Transverse colon (tissue), 4 donors: ENCODE data around the gene RTRAF. TPM values are rescaled to one million over a fixed set of nuclear protein-coding genes. Genes with fewer than 3 reads are reported as not detected.

Experiments used
- DNase-seq: peaks from one replicate; pipeline ENCODE4 v3.0.0-alpha.2; 2019
- H3K27ac ChIP-seq, 4 donors: fragments of 200-600 bp; sonication (generic); 2 replicates each; pipeline ENCODE4 v1.5.1; 2016 to 2018; ENCODE audit warnings: inconsistent platforms in 4 of 4
- H3K27me3 ChIP-seq: fragments of 200-600 bp; sonication (generic); 2 replicates; pipeline ENCODE4 v1.5.1; 2017; ENCODE audit warnings: inconsistent platforms
- H3K36me3 ChIP-seq, 4 donors: fragments of 200-600 bp; sonication (generic); 2 replicates each; pipeline ENCODE4 v1.5.1; 2017 to 2019; ENCODE audit warnings: inconsistent platforms in 4 of 4
- H3K4me1 ChIP-seq, 4 donors: fragments of 200-600 bp; sonication (generic); 2 replicates each; pipeline ENCODE4 v1.5.1; 2017 to 2020; ENCODE audit warnings: inconsistent platforms in 4 of 4
- H3K4me3 ChIP-seq, 4 donors: fragments of 200-600 bp; sonication (generic); 1 replicate in 1 of 4; 2 replicates in 3 of 4; pipeline versions ENCODE4 v1.5.1 to v1.6.1; 2017 to 2019; ENCODE audit warnings: inconsistent platforms in 4 of 4
- H3K9me3 ChIP-seq, 2 donors: fragments of 200-600 bp; sonication (generic); 2 replicates each; pipeline ENCODE4 v1.5.1; 2017 to 2019; ENCODE audit warnings: inconsistent platforms in 2 of 2
- EP300 ChIP-seq: sonication (generic); formaldehyde crosslinking; IDR thresholded peaks from one replicate; pipeline ENCODE4 v1.6.1; 2017; ENCODE audit warnings: antibody characterized with exemption, low read depth
- POLR2A ChIP-seq: fragments of 450-650 bp; IDR thresholded peaks from one replicate; pipeline ENCODE4 v1.6.1; 2016; ENCODE audit warnings: antibody characterized with exemption, mild to moderate bottlenecking, moderate library complexity
- POLR2AphosphoS5 ChIP-seq, 3 donors: sonication (generic); formaldehyde crosslinking; IDR thresholded peaks; one replicate each; pipeline ENCODE4 v1.6.1; 2016; ENCODE audit warnings: antibody characterized with exemption in 3 of 3
- WGBS, 2 donors: methylation state at CpG; one replicate each; pipeline ENCODE4 v1.1.5; 2018; ENCODE audit warnings: low coverage in 1 of 2; 5-methylcytosine and 5-hydroxymethylcytosine counted together
- in situ Hi-C, 4 donors: fragments of 200-750 bp; cut with MboI; loops; one replicate each; pipeline versions ENCODE4 v1.15.0 to v1.15.1; 2017; ENCODE audit warnings: low sequenced_read_pairs in 3 of 4, low pct_ligation_motif_present in 1 of 4, low pct_unique_long_range_greater_than_20kb in 1 of 4
- intact Hi-C: fragments of 100-400 bp; cut with DNase I; formaldehyde crosslinking; loops from one replicate; pipeline ENCODE4 v1.15.1; 2023; ENCODE audit warnings: low total_unique reads
- total RNA-seq, 4 donors: library from RNA; depleted of rRNA; stranded (reverse); fragments of >200 nt; gene quantifications; one replicate each; pipeline ENCODE4 v1.1.0, GENCODE V29; 2016
- TF ChIP-seq, protein P1 (sequence below), 5 experiments: fragments of 200-600 bp in 3 of 5; fragments of 450-650 bp in 2 of 5; sonication (generic) in 3 of 5; IDR thresholded peaks; 1 replicate in 2 of 5; 2 replicates in 3 of 5; pipeline ENCODE4 v1.5.1; 2016 to 2017; ENCODE audit warnings: antibody characterized with exemption in 5 of 5, inconsistent platforms in 3 of 5, mild to moderate bottlenecking in 2 of 5, moderate library complexity in 1 of 5

Gene RTRAF
- total RNA-seq, 4 donors from 2014 or later: 28.1 to 92.8 (median 51.5) TPM

DNA sequence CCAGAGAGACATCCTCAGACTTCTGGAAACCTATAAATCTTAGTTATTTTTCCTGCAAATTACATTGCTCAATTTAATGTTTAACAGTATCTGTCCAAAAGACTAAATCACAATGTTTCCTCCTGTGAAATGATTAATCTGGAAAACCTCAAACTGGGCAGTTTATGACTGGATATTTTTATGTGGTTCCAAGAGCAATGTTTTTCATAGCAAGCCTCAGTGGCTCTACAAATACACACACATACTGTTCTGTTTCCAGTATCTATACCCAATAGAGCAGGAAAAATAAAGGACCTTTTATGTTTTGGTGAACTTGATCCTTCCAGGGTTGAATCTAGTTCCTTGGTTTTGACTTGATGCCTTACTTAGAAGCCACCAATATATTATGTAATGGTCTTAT lies 70.3 kb downstream of the RTRAF start:
- Histone ChIP-seq H3K27me3 (no peaks in the 10 kb centered on the region), H3K4me3 (no peak overlapping the region), H3K27ac (peak overlapping the region; percentile 49 to 79 (median 64)), H3K4me1 (peaks cover 17 to 54% (median 34%) of the 10 kb centered on the region in 4 donors), H3K9me3 (no peaks in the 10 kb centered on the region), H3K36me3 (no peaks in the 10 kb centered on the region)
- in situ Hi-C loops (no loop called here), intact Hi-C loops (no loop called here)
- DNase-seq: no peak
- TF ChIP-seq POLR2AphosphoS5 (IDR thresholded peaks at IDR 0.05) (peak; percentile 35 to 80 (median 71)), POLR2A (no peak)

DNA sequence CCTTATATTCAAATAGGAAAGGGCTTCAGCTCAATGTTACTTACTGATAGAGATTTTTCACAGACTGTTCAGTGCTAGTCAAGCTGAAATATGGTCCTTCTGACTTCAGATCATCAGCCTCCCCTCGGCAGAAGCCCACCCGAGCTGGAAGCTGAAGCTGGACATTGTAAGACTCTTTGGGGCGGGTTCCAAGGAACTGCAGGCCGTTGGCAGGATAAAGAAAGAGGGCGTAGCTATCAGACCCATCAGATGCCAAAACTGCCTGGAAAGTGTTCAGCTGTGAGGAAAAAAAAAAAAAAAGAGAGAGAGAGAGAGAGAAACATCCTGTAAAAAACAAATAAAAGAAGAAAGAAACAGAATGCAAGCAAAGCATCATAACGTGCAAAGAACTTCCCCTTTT lies 70.7 kb downstream of the RTRAF start:
- no peaks in the 10 kb centered on the region for H3K27me3 ChIP-seq
- H3K4me3 ChIP-seq: no peak overlapping the region
- no peaks in the 10 kb centered on the region for H3K36me3 ChIP-seq
- intact Hi-C loops (no loop called here), in situ Hi-C loops (no loop called here)
- peaks cover 17 to 54% (median 34%) of the 10 kb centered on the region in 4 donors for H3K4me1 ChIP-seq
- TF ChIP-seq EP300 (no peak), POLR2AphosphoS5 (IDR thresholded peaks at IDR 0.05) (no peak), POLR2A (no peak)
- TF ChIP-seq, protein P1, sequence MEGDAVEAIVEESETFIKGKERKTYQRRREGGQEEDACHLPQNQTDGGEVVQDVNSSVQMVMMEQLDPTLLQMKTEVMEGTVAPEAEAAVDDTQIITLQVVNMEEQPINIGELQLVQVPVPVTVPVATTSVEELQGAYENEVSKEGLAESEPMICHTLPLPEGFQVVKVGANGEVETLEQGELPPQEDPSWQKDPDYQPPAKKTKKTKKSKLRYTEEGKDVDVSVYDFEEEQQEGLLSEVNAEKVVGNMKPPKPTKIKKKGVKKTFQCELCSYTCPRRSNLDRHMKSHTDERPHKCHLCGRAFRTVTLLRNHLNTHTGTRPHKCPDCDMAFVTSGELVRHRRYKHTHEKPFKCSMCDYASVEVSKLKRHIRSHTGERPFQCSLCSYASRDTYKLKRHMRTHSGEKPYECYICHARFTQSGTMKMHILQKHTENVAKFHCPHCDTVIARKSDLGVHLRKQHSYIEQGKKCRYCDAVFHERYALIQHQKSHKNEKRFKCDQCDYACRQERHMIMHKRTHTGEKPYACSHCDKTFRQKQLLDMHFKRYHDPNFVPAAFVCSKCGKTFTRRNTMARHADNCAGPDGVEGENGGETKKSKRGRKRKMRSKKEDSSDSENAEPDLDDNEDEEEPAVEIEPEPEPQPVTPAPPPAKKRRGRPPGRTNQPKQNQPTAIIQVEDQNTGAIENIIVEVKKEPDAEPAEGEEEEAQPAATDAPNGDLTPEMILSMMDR (IDR thresholded peaks at IDR 0.05): no peak
- 24 to 75% methylated on average over 1 to 6 of the region's 6 CpGs for WGBS, 2 donors
- peak; percentile 18 for DNase-seq
- peak overlapping the region; percentile 49 to 79 (median 64) for H3K27ac ChIP-seq
- no peaks in the 10 kb centered on the region for H3K9me3 ChIP-seq

Other genes with a start within 250 kb of the RTRAF start
- gene GNG2, start 128.9 kb upstream of the RTRAF start, total RNA-seq: 10 to 100 TPM in 3 of 4 donors, 1 to 10 TPM in 1; 7.5 to 32.8 (median 14.2) TPM
- 10 to 100 TPM in 3 of 4 donors, 1 to 10 TPM in 1; 8.3 to 62.7 (median 27.4) TPM for gene NID2, start 79.5 kb downstream of the RTRAF start, total RNA-seq